H1 (cell line): Measurements from ENCODE around the gene TMEM144. TPM values are rescaled to one million over a fixed set of nuclear protein-coding genes. Genes with fewer than 3 reads are reported as not detected.

Experiments
- CTCF ChIA-PET: fragments of 300-600 bp; sonication (Branson Sonifier 250); formaldehyde crosslinking; loops from one replicate; lab custom pipeline; 2021; ENCODE audit not compliant: partially characterized antibody; lab: Charles Lee
- POLR2A ChIA-PET: fragments of 300-600 bp; sonication (Branson Sonifier 250); formaldehyde crosslinking; loops from one replicate; lab custom pipeline; 2021; ENCODE audit warnings: inconsistent platforms; ENCODE audit not compliant: partially characterized antibody; lab: Charles Lee
- DNase-seq, 2 experiments: peaks; one replicate each; pipeline versions ENCODE4 v3.0.0 to v3.0.0-alpha.2; 2010 to 2022; ENCODE audit warnings: low spot score in 2 of 2, low read depth in 1 of 2, mixed read lengths in 1 of 2
- FAIRE-seq: peaks from 2 replicates; lab custom pipeline; 2011; peaks lifted over from hg19 to GRCh38; lab: Jason Lieb, UNC
- H2AFZ ChIP-seq: 2 replicates; pipeline ENCODE4 v1.8.1; 2012; ENCODE audit warnings: low read length, inconsistent platforms
- H2AK5ac ChIP-seq: 2 replicates; pipeline ENCODE4 v1.6.1; 2013; ENCODE audit warnings: low read depth, low read length
- H2BK120ac ChIP-seq: replicated peaks from 2 replicates; pipeline ENCODE3; 2013; ENCODE audit warnings: low read depth, low read length, inconsistent platforms
- H2BK12ac ChIP-seq: 2 replicates; pipeline ENCODE4 v1.6.1; 2013; ENCODE audit warnings: low read depth, low read length
- H2BK15ac ChIP-seq: 2 replicates; pipeline ENCODE4 v1.6.1; 2013; ENCODE audit warnings: low read length
- H2BK20ac ChIP-seq: 2 replicates; pipeline ENCODE4 v1.6.1; 2013; ENCODE audit warnings: low read length
- H2BK5ac ChIP-seq: 2 replicates; pipeline ENCODE4 v1.6.1; 2013; ENCODE audit warnings: low read depth, low read length
- H3K14ac ChIP-seq: 2 replicates; pipeline ENCODE4 v1.6.1; 2013; ENCODE audit warnings: inconsistent platforms; ENCODE audit not compliant: insufficient read length
- H3K18ac ChIP-seq: 2 replicates; pipeline ENCODE4 v1.6.1; 2013; ENCODE audit warnings: low read length; ENCODE audit errors: extremely low read depth
- H3K23ac ChIP-seq: 2 replicates; pipeline ENCODE4 v1.6.1; 2013; ENCODE audit warnings: inconsistent platforms; ENCODE audit not compliant: insufficient read length
- H3K23me2 ChIP-seq: 2 replicates; pipeline ENCODE4 v1.6.1; 2013; ENCODE audit warnings: low read depth, low read length
- H3K27ac ChIP-seq: 2 replicates; pipeline ENCODE4 v1.6.1; 2011; ENCODE audit warnings: low read depth, low read length, inconsistent platforms
- H3K27me3 ChIP-seq, 4 experiments: replicated peaks in 1 of 4; 1 replicate in 1 of 4; 2 replicates in 3 of 4; pipeline versions ENCODE4 v1.6.1 to v1.8.1; 2011 to 2013; ENCODE audit warnings: low read length in 3 of 4, mild to moderate bottlenecking in 3 of 4, inconsistent platforms in 2 of 4, mixed read lengths in 2 of 4, moderate library complexity in 1 of 4; ENCODE audit not compliant: control insufficient read depth in 3 of 4, insufficient read depth in 3 of 4; ENCODE audit errors: extremely low read depth in 1 of 4
- H3K36me3 ChIP-seq, 4 experiments: 2 replicates each; pipeline versions ENCODE4 v1.6.1 to v1.8.1; 2011 to 2013; ENCODE audit warnings: mild to moderate bottlenecking in 4 of 4, low read length in 3 of 4, moderate library complexity in 2 of 4, control low read depth in 1 of 4, inconsistent platforms in 1 of 4; ENCODE audit not compliant: insufficient read depth in 4 of 4, control insufficient read depth in 2 of 4
- H3K4ac ChIP-seq: replicated peaks from 2 replicates; pipeline ENCODE3; 2013; ENCODE audit warnings: low read length, low read depth, mixed read lengths, inconsistent platforms; ENCODE audit not compliant: insufficient read length
- H3K4me1 ChIP-seq, 4 experiments: replicated peaks in 1 of 4; 1 replicate in 1 of 4; 2 replicates in 3 of 4; pipeline versions ENCODE4 v1.6.1 to v1.8.1; 2011 to 2013; ENCODE audit warnings: low read length in 3 of 4, inconsistent platforms in 2 of 4, mixed read lengths in 1 of 4; ENCODE audit not compliant: insufficient read depth in 4 of 4, control insufficient read depth in 3 of 4
- H3K4me2 ChIP-seq, 2 experiments: 2 replicates each; pipeline versions ENCODE4 v1.6.1 to v1.8.1; 2011 to 2013; ENCODE audit warnings: low read depth in 2 of 2, low read length in 2 of 2, control low read depth in 1 of 2, inconsistent platforms in 1 of 2, mild to moderate bottlenecking in 1 of 2; ENCODE audit not compliant: insufficient read depth in 1 of 2
- H3K4me3 ChIP-seq, 4 experiments: fragments of 200-600, 300-600 bp in 1 of 4; sonication (generic), shearing (Covaris generic), sonication (Bioruptor Twin) in 1 of 4; 2 replicates each; pipeline versions ENCODE4 v1.5.1 to v1.8.1; 2011 to 2016; ENCODE audit warnings: low read length in 4 of 4, low read depth in 3 of 4, control low read depth in 2 of 4, inconsistent platforms in 2 of 4, mild to moderate bottlenecking in 2 of 4, mixed read lengths in 1 of 4, moderate library complexity in 1 of 4; ENCODE audit not compliant: insufficient read depth in 2 of 4; ENCODE audit errors: extremely low read depth in 1 of 4
- H3K56ac ChIP-seq: replicated peaks from 2 replicates; pipeline ENCODE3; 2013; ENCODE audit warnings: low read depth, mild to moderate bottlenecking, mixed read lengths, low read length, inconsistent platforms; ENCODE audit not compliant: insufficient read length
- H3K79me1 ChIP-seq: 2 replicates; pipeline ENCODE4 v1.6.1; 2013; ENCODE audit warnings: low read depth, low read length, control low read depth
- H3K79me2 ChIP-seq, 2 experiments: 2 replicates each; pipeline versions ENCODE4 v1.6.1 to v1.8.1; 2012 to 2013; ENCODE audit warnings: low read length in 2 of 2, mild to moderate bottlenecking in 2 of 2, inconsistent platforms in 1 of 2; ENCODE audit not compliant: insufficient read depth in 2 of 2, control insufficient read depth in 1 of 2
- H3K9ac ChIP-seq, 4 experiments: replicated peaks in 1 of 4; 1 replicate in 1 of 4; 2 replicates in 3 of 4; pipeline versions ENCODE4 v1.6.1 to v1.8.1; 2011 to 2013; ENCODE audit warnings: low read depth in 3 of 4, low read length in 3 of 4, control low read depth in 2 of 4, mild to moderate bottlenecking in 2 of 4, moderate library complexity in 2 of 4, inconsistent platforms in 1 of 4; ENCODE audit errors: extremely low read depth in 1 of 4
- H3K9me3 ChIP-seq, 2 experiments: 2 replicates each; pipeline versions ENCODE4 v1.6.1 to v1.8.1; 2012 to 2013; ENCODE audit warnings: mild to moderate bottlenecking in 2 of 2, moderate library complexity in 2 of 2, control low read depth in 1 of 2, inconsistent platforms in 1 of 2, low read depth in 1 of 2, low read length in 1 of 2, mixed read lengths in 1 of 2; ENCODE audit not compliant: insufficient read depth in 2 of 2
- H4K20me1 ChIP-seq, 2 experiments: replicated peaks in 1 of 2; 2 replicates each; pipeline versions ENCODE3 to v1.8.1; 2011 to 2013; ENCODE audit warnings: inconsistent platforms in 2 of 2, low read length in 2 of 2, mild to moderate bottlenecking in 1 of 2; ENCODE audit not compliant: insufficient read depth in 2 of 2, control insufficient read depth in 1 of 2
- H4K5ac ChIP-seq: 2 replicates; pipeline ENCODE4 v1.6.1; 2013; ENCODE audit warnings: low read length, low read depth, mixed read lengths, inconsistent platforms; ENCODE audit not compliant: insufficient read length
- H4K8ac ChIP-seq: 2 replicates; pipeline ENCODE4 v1.8.0; 2013; ENCODE audit warnings: mild to moderate bottlenecking, moderate library complexity, low read length, inconsistent platforms; ENCODE audit not compliant: insufficient read depth; ENCODE audit errors: extremely low read depth
- H4K91ac ChIP-seq: replicated peaks from 2 replicates; pipeline ENCODE3; 2013; ENCODE audit warnings: low read length, mixed read lengths, inconsistent platforms; ENCODE audit not compliant: insufficient read length
- BRCA1 ChIP-seq: IDR thresholded peaks from 2 replicates; pipeline ENCODE4 v1.6.1; 2012; ENCODE audit warnings: low read depth, low read length, improper control_type of control experiment
- CTCF ChIP-seq, 3 experiments: IDR thresholded peaks; 1 replicate in 2 of 3; 2 replicates in 1 of 3; pipeline versions ENCODE4 v1.5.1 to v1.6.1; 2011; ENCODE audit warnings: low read length in 3 of 3, mild to moderate bottlenecking in 3 of 3, inconsistent platforms in 2 of 3, low read depth in 1 of 3, moderate library complexity in 1 of 3; ENCODE audit not compliant: insufficient read depth in 1 of 3; ENCODE audit errors: control extremely low read depth in 1 of 3
- E2F6 ChIP-seq: IDR thresholded peaks from 2 replicates; pipeline ENCODE4 v1.6.1; 2012; ENCODE audit warnings: inconsistent platforms
- EZH2 ChIP-seq: fragments of 200-600 bp; sonication (generic); IDR thresholded peaks from 2 replicates; pipeline ENCODE4 v1.7.1; 2012; ENCODE audit warnings: low read depth, mild to moderate bottlenecking, moderate library complexity, low read length, inconsistent platforms; ENCODE audit not compliant: severe bottlenecking
- RBBP5 ChIP-seq: IDR thresholded peaks from 2 replicates; pipeline ENCODE4 v1.7.1; 2012; ENCODE audit warnings: low read depth, mild to moderate bottlenecking, inconsistent platforms, low read length, moderate library complexity, borderline replicate concordance
- RXRA ChIP-seq: IDR thresholded peaks from 2 replicates; pipeline ENCODE4 v1.6.1; 2011; ENCODE audit warnings: low read depth, mild to moderate bottlenecking, low read length, moderate library complexity; ENCODE audit not compliant: insufficient read depth
- SRF ChIP-seq: IDR thresholded peaks from 2 replicates; pipeline ENCODE4 v1.6.1; 2011; ENCODE audit warnings: mild to moderate bottlenecking, low read depth, low read length, moderate library complexity
- YY1 ChIP-seq: IDR thresholded peaks from 2 replicates; pipeline ENCODE4 v1.6.1; 2011; ENCODE audit warnings: low read depth, mild to moderate bottlenecking, low read length
- WGBS, 2 experiments: shearing (Covaris generic) in 1 of 2; methylation state at CpG; one replicate each; pipeline versions ENCODE4 v1.1.6 to v1.1.7; 2013 to 2015; ENCODE audit warnings: low lambda C conversion rate in 2 of 2, mixed read lengths in 2 of 2, inconsistent platforms in 1 of 2, low coverage in 1 of 2, missing lambda C conversion rate in 1 of 2; ENCODE audit not compliant: insufficient replicate concordance in 2 of 2, insufficient coverage in 1 of 2, insufficient read length in 1 of 2; ENCODE audit errors: extremely low coverage in 1 of 2, missing lambda C conversion rate in 1 of 2; 5-methylcytosine and 5-hydroxymethylcytosine counted together
- polyA plus RNA-seq, 7 experiments: library from polyadenylated mRNA; depleted of rRNA in 3 of 7; stranded (reverse) in 5 of 7; unstranded in 2 of 7; fragments of >200 nt in 5 of 7; fragments of 200-250 nt in 2 of 7; gene quantifications; 1 replicate in 5 of 7; 2 replicates in 1 of 7; 4 replicates in 1 of 7; pipeline versions ENCODE4 v1.2.1 to v1.2.3, GENCODE V29; 2011 to 2013; ENCODE audit warnings: missing spikeins in 2 of 7, mixed read lengths in 2 of 7
- total RNA-seq: library from RNA; stranded (reverse); fragmentation: NEBNext Ultra II Directional; extraction: Animal tissue kit (Norgen Biotek cat#: 25700); gene quantifications from 2 replicates; pipeline ENCODE4 v1.2.1, GENCODE V29; 2021
- TF ChIP-seq, protein P1 (sequence below): IDR thresholded peaks from 2 replicates; pipeline ENCODE4 v1.6.1; 2012; ENCODE audit warnings: inconsistent platforms

Gene TMEM144
- total and polyA plus RNA-seq, 2 of the 8 experiments (the other 6 are each of a cell fraction or from before 2014, with no cell fraction given): 1.9 to 2.6 TPM

- Histone ChIP-seq H4K20me1 (no peaks in the 10 kb centered on the region), H2BK120ac (no peak overlapping the region), H3K27me3 (no peaks in the 10 kb centered on the region), H3K23ac (no peak overlapping the region), H2BK12ac (no peak overlapping the region), H3K18ac (no peak overlapping the region), H4K5ac (no peak overlapping the region), H3K14ac (no peak overlapping the region), H3K9ac (no peak overlapping the region), H2BK20ac (no peak overlapping the region), H3K36me3 (no peaks in the 10 kb centered on the region), H3K23me2 (no peaks in the 10 kb centered on the region), H3K4ac (no peak overlapping the region), H3K4me3 (no peak overlapping the region), H4K8ac (no peak overlapping the region), H3K79me1 (no peaks in the 10 kb centered on the region), H3K79me2 (no peaks in the 10 kb centered on the region), H4K91ac (no peak overlapping the region), H3K4me2 (no peak overlapping the region), H3K9me3 (no peaks in the 10 kb centered on the region), H2BK15ac (no peak overlapping the region), H3K56ac (no peak overlapping the region), H2AFZ (no peak overlapping the region), H3K27ac (no peak overlapping the region), H2BK5ac (no peak overlapping the region), H3K4me1 (no peaks in the 10 kb centered on the region), H2AK5ac (no peak overlapping the region)
- ChIA-PET POLR2A (no interaction called here), CTCF (interaction anchor here (1.6 kb wide), 1 partner anchor 11 kb away, joined by 14 read pairs; no protein-coding TSS in a partner anchor)
- 98% methylated on average over 3 of the region's 3 CpGs; no CpG with 5 or more reads in 1 of the 2 experiments for WGBS, 2 experiments
- FAIRE-seq (no peak), DNase-seq (no peak)
- no peak for TF ChIP-seq EZH2
- no peak for TF ChIP-seq BRCA1
- TF ChIP-seq YY1: no peak
- TF ChIP-seq RXRA: no peak
- no peak for TF ChIP-seq E2F6
- no peak for TF ChIP-seq SRF
- TF ChIP-seq CTCF (IDR thresholded peaks at IDR 0.05; ENCODE audit: control extremely low read depth in 1 of 3, insufficient read depth in 1 of 3, low read depth in 1 of 3, low read length in 3 of 3): no peak
- TF ChIP-seq, protein P1, sequence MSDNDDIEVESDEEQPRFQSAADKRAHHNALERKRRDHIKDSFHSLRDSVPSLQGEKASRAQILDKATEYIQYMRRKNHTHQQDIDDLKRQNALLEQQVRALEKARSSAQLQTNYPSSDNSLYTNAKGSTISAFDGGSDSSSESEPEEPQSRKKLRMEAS: no peak
- no peak for TF ChIP-seq RBBP5
These were observed 6.4 kb upstream of the TMEM144 start for GRCh38 chr4:158203929-158204328.
